Measurements from ENCODE around the gene FBXO28.

The FBXO28 gene

DNA sequence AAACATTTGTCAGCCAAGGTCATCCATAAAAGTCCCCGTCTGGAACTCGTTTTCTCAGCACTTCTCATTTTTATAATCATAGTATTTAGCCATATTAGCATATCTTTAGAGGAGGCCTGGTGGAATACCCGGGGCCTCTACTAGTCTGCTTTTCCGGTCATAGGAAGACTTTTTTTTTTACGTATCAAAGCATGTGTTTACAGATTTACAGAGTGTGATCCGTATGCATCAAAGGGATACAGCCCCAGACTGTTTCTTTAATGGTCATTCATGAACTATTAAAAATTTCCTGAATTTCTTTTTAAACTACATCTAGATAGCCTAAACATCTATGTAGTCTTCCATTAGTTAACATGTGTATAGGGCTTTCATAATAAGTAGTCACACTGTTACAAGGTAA is 45.6 kb downstream of the FBXO28 start:
- DNase-seq = no peak

DNA sequence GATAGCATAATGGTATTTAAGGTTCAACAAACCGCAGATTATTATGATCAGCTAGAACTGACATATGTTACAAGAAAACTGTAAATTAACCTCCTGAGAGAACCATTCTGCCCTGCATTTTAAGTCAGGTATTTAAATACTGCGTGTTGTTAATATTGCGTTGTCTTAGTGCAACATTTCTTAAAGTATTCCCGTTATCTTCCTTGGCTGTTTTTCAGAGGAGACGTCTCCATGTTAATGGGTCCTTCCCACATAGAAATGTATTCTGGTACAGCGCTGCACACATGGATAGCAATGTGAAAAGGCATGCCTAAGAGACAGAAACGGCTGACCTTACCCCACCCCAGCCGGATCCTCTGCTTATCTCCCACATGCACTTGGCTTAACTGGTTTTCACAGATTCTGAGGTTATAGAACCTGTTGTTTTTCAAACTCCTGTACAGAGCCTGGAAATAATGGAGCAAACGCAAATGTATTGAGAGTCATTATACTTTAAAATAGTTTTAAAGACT is 46.3 kb downstream of the FBXO28 start:
- DNase-seq = no peak

DNA sequence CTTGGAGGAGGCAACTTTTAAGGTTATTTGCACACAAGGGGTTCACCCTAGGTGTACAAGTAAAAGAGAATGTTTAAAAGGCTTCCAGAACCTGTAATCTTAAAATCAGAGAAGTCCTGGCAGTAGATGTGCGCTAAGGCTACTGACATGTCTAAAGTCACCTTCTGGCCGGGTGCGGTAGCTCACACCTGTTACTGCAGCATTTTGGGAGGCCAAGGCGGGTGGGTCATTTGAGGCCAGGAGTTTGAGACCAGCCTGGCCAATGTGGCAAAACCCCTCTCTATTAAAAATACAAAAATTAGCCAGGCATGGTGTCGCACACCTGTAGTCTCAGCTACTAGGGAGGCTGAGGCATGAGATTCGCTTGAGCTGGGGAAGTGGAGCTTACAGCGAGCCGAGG is 48.9 kb downstream of the FBXO28 start:
- no peak for DNase-seq

DNA sequence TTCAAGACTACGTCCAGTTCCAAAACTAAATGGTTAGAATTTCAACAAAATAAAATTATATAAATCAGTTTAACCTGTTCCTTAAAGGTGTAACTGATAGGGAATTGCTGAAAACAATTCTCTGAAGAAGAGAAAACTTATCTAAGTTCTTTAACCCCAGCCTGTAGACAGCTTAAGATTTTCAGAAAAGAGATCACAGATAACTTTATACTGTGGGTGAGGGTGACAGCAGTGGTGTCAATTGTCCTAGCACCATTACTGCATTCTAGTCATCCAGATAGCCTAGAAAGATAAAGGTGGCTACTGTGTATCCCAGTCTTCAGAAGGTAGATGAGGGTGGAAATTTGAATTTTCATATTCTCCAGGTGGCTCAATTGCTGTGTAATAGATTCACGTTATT is 49.4 kb downstream of the FBXO28 start:
- no peak for DNase-seq

DNA sequence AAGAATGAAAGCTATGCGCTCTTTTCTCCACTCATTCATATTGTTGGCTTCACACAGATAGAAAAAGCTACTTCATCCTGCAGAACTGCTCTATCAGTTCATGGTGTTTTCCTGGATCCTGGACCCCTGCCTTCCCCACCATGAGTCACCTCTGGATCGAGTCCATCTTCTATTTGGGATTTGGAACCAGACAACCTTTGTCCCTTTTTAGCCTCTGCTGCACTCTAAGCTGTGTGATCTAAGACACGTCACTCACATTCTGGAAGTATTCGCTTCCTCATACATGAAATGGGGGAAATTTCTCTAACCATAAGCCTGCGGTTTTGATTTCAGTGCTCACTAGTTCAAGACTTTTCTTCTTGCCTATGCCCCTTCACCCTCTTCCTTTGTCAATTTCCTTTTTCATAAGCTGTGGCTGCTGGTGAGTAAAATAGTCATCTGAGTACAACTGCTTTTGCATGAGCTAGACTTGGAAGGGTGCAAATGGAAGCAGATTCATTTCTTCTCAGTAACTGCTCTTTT is 55.0 kb downstream of the FBXO28 start:
- DNase-seq = peak; percentile 6

DNA sequence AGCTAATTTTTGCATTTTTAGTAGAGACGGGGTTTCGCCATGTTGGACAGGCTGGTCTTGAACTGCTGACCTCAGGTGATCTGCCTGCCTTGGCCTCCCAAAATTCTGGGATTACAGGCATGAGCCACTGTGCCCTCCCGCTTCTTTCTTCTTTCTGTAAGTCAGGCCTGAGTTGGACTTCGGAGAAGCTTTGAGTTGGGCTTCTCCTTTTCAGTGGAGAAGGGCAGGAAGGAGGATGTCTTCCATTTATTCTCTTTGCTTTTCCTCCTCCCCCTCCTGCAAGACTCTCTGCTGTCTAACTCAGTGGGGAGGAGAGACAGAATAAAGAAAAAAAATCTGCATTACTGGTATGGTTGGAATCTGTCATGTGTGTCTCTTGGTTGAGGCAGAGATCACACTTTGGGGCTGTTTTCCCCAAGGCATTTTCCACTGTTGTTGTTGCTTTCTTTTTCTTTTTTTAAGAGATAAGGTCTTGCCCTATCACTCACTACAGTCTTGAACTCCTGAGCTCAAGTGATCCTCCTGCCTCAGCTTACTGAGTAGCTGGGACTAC is 55.9 kb downstream of the FBXO28 start:
- no peak for DNase-seq

DNA sequence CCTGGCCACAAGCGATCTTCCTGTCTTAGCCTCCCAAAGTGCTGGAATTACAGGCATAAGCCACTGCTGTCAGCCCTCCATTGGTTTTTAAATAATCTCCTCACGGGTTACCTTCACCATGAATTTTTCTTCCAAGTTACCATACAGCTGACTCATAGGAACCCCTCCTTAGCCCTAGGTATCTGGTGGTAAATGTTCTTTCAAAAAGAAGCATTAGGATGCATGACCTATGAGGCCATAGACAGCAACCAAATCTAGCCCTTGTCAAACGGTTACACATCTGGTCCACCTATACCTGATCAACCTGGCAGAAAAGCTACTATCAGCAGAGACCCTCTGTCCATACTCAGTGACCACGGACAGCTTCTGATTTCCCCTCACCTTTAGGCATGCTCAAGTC is 56.4 kb downstream of the FBXO28 start:
- no peak for DNase-seq

DNA sequence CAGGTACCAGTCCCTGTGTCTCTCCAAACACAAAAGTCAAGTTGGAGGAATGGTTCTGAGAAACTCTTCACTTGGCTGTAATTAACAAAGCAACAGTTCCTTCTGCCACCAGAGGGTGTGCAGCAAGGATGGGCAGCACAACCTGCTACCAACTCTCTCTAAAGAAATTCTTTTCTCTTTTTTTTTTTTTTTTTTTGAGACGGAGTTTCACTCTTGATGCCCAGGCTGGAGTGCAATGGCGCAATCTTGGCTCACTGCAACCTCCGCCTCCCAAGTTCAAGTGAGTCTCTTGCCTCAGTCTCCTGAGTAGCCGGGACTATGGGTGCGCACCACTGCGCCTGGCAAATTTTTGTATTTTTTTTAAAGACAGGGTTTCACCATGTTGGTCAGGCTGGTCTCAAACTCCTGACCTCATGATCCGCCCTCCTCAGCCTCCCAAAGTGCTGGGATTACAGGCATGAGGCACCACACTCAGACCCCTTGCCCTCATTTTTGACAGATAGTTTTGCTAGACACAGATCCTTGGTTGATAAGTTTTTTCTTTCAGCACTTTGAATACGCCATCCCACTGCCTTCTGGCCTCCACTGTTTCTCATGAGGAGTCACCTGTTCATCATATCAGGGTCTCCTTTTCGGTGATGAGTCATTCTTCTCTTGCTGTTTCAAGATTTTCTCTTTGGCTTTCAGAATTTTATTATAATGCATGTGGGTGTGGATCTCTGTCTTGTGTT is 57.0 kb downstream of the FBXO28 start:
- peak; percentile 51 for DNase-seq

DNA sequence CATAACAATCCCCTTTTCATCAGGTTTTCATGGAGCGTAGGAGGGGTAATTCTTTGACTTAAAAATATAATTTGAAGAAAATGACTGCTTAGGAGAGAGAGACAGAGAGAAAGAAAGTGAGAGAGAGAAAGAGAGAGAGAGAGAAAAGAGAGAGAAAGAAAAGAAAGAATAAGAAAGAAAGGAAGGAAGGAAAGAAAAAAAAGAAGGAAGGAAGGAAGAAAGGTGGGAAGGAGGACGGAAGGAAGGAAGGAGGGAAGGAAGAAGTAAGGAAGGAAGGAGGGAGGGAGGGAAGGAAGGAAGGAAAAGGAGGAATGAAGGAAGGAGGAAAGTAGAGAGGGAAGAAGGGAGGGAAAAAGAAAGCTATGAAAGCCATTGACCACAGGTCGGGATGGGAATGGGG is 58.3 kb downstream of the FBXO28 start:
- no peak for DNase-seq

DNA sequence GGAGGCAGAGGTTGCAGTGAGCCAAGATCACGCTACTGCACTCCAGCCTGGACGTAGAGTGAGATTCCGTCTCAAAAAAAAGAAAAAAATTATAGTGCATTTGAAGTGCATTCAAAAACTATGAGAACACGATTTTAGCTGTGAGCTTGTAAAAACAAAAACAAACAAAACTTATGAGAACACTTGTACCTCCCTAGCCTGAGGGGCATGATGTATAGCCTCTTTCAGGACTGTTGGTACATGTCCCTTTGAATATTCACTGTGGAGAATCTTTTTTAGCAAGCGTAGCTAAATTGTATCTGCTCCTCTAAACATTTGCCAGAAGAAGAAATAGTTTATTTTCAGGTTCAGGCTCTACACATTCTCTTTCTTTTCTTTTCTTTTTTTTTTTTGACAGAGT is 59.6 kb downstream of the FBXO28 start:
- no peak for DNase-seq

DNA sequence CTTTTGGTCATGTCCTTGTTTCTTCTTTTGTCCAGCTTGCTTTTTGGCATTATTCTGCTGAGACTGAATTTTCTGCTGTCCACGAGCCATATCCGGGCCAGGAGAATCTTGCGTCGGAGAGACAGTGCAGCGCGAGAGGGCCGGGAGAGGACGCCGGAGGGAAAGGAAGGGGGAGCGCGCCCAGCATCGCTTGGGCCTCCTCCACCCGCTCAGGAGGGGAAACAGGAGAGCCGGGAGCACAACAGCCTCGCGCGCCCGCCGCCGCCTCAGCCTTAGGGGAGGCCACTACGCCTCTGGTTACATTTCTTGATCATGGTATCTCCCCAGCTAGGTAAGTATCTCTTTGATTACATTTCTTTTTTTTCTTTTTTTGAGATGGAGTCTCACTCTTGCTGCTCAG is 61.7 kb downstream of the FBXO28 start:
- DNase-seq = no peak

DNA sequence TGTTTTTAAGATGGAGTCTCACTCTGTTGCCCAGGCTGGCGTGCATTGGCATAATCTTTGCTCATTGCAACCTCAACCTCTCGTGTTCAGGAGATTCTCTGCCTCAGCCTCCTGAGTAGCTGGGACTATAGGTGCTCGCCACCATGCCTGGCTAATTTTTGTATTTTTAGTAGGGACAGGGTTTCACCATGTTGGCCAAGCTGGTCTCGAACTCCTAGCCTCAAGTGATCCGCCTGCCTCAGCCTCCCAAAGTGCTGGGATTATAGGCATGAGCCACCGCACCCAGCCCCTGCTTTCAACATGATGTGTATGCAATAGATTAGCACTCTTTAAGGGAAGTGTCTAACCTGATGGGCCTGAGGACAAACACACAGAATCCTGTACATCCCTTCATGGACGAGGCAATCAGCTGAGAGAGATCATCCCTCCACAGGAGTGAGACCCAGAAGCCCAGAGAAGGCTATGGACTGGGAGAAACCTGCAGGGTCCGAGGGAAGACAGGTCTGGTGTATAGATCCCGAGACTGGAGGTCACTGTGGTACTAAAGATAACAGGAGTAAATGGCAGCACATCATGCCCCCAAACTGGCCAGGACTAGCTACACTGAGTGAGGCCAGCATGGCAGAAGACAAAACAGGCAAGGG is 63.6 kb downstream of the FBXO28 start:
- DNase-seq = no peak

DNA sequence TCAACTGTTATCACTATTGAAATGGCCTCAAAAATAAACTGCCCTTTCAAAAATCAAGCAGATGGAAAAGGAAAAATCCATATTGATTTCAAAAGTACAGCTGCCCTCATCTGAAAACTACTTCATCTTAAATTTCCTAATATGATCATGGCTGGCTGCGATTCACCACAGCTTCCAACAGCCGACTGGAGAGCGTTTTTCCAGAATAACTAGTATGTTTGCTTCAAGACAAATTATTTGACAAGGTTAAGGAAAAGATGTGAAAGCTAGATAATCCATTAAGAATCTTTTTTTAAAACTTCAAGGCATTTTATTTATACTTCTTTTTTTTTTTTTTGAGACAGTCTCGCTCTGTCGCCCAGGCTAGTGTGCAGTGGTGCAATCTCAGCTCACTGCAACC is 65.0 kb downstream of the FBXO28 start:
- no peak for DNase-seq

DNA sequence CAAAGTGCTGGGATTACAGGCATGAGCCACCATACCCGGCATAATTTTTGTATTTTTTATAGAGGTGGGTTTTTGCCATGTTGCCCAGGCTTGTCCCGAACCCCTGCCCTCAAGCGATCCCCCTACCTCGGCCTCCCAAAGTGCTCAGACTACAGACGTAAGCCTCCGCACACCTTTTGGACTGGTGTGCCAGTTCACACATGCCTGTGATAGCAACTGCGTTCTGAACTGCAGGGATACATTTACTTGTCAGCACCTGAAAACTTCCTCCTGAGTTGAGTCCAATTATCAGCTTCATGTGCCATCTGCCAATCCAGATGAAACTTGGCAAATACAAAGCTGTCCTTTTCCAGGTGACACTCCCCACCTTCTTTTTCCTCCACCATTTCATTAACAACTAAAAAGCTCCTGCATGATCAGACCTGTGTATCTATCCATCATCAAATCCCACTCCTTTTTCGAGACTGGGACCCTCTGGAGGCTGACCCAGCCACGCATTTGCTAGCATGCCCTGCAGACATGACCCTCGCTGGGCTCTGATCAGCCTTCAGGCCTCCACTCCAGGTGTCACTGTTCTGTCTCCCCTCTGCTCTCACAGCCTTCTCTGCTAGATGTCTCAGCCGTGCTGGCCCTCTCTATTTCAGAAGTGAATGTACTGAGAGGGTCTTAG is 67.0 kb downstream of the FBXO28 start:
- no peak for DNase-seq

DNA sequence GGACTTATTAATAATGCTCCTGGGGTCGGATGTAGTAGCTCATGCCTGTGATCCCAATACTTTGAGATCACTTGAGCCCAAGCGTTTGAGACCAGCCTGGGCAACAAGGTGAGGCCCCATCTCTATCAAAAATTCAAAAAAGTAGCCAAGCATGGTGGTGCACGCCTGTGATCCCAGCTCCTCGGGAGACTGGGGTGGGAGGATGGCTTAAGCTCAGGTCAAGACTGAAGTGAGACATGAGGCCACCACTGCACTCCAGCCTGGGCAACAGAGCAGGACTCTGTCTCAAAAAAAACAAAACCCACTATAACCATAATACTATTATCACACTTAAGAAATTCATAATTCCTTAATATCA is 67.5 kb downstream of the FBXO28 start:
- no peak for DNase-seq

DNA sequence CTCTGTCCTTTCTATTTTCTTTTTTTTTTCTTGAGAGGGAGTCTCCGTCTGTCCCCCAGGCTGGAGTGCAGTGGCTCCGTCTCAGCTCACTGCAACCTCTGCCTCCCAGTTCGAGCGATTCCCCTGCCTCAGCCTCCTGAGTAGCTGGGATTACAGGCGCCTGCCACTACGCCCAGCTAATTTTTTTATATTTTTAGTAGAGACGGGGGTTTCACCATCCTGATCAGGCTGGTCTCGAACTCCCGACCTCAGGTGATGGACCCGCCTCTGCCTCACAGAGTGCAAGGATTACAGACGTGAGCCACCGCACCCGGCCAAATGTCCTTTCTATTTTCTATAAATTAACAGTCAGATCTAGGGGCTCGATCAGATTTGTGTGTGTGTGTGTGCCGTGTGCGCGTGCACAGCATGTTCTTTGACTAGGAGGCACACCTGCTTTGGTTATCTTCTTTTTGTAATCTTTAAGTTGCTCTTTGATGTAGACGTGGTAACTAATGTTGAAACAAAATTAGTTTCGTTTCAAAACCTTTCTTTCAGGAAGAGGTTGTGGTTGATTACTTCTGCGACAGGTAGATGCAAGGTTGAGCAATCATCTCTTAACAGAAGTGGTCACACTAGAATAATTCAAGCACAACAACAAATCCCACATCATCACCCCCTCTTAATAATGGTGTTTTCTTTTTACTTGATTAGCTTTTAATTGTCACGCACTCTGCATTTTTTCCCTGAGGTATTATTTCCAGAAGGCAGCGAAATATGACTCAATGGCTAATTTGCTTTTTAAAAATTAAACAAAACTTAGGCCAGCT is 68.3 kb downstream of the FBXO28 start:
- DNase-seq = peak; percentile 44

DNA sequence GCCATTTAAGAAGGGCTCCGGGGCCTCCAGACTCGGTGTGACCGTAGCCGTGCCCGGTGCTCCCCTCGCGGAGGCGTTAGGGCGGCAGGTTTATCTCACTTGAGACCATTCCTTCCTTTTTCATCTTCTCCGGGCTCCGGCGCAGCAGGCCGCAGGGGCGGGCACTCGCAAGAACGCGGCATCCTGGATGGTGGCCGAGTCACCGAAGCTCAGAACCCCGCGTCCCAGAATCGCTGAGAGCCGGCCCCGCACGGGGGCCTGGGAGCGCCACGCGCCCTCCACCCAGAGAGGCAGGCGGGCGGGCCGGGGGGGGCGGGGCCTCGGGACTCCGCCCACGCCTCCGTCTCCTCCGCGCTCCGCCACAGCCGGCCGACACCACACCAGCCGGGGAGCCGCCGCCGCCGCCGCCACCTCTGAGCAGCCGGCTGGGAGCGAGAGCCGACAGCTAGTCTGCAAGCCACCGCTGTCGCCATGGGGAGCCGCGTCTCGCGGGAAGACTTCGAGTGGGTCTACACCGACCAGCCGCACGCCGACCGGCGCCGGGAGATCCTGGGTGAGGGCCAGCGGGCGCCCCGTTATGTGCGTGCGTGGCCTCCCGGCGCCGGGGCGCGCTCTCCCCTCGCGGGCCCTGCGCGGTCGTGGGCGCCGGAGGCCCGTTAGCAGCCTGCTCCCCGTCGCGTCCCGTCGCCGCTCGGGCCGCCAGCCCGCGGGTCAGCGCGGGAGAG is 69.1 kb downstream of the FBXO28 start, which contains the start of gene DEGS1:
DEGS1 (plus strand) TSS at position 375 of the 725 bp plus-strand sequence; CDS start at position 472, 97 bp downstream.
- peak; percentile 86 for DNase-seq

DNA sequence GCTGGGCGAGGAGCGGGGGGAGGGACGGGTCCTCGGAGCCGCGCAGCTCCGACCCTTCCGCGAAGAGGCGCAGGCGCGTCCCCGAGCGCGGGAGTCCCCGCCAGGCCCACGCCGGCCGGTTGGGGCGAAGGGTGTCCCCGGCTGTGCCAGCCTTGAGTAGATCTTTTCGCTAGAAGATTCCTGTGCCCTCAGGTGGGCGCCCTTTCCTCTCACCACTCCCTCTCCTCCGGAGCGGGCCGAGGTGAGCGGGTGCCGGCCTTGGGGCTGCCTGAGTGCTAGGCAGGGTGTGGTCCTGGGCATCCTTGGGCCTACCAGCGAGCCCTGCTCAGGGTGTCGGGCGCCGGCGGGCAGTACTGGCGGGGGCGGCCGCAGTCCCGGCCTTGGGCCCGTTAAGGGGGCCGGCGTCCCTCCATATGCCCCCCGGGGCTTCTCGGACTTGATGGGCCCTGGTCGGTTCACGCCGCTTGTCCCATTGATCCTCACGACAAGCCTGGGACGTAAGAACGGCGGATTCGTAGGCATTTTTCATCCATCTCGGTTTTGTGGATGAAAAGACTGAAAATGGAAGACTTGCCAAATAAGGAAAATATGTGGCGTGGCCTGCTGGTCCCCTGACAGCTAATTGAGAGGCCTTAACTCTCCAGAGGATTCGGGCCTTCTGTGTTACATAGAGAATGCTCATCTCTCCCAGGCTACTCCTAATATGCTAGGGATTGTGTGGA is 69.8 kb downstream of the FBXO28 start:
- peak; percentile 62 for DNase-seq

DNA sequence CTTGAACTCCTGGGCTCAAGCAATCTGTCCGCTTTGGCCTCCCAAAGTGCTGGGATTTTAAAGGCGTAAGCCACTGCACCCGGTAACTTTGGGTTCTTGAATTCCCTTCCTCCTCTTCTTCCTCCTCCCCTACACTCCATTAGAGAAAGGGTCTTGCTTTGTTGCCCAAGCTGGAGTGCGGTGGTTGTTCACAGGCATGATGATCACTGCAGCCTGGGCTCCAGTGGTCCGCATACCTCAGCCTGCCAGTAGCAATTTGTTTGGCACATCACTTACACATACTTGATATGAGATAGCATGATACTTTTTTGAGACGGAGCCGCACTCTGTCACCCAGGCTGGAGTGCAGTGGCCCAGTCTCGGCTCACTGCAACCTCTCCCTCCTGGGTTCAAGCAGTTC is 71.3 kb downstream of the FBXO28 start:
- DNase-seq = no peak

DNA sequence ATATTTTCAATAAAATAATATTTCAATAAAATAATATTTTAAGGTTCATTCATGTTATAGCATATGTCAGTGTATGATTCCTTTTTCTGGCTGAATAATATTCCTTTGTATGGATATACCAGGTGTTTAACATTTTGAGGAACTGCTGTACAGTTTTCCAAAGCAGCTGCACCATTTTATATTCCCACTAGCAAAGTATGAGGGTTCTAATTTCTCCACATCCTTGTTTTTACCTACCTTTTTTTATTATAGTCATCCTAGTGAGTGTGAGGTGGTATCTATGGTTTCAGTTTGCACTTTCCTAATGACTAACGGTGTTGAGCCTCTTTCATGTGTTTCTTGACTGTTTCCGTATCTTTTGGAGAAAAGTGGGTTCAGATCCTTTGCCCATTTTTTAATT is 74.4 kb downstream of the FBXO28 start:
- no peak for DNase-seq

DNA sequence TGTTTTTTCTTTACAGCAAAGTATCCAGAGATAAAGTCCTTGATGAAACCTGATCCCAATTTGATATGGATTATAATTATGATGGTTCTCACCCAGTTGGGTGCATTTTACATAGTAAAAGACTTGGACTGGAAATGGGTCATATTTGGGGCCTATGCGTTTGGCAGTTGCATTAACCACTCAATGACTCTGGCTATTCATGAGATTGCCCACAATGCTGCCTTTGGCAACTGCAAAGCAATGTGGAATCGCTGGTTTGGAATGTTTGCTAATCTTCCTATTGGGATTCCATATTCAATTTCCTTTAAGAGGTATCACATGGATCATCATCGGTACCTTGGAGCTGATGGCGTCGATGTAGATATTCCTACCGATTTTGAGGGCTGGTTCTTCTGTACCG is 75.7 kb downstream of the FBXO28 start:
- no peak for DNase-seq
